Daoy (cell line): ENCODE data around the gene C12orf56. TPM values are rescaled to one million over a fixed set of nuclear protein-coding genes. Genes with fewer than 3 reads are reported as not detected.

ENCODE experiments used
- DNase-seq: peaks from one replicate; pipeline ENCODE4 v3.0.0-alpha.2; 2015; ENCODE audit warnings: low read depth
- total RNA-seq: library from RNA; depleted of rRNA; stranded (reverse); fragments of >200 nt; shearing (Covaris generic); gene quantifications from 2 replicates; pipeline ENCODE4 v1.2.3, GENCODE V29; 2014; rRNA removed

Gene C12orf56
- 0.06 TPM in 1 of 2 replicates, not detected in the other for total RNA-seq

DNA sequence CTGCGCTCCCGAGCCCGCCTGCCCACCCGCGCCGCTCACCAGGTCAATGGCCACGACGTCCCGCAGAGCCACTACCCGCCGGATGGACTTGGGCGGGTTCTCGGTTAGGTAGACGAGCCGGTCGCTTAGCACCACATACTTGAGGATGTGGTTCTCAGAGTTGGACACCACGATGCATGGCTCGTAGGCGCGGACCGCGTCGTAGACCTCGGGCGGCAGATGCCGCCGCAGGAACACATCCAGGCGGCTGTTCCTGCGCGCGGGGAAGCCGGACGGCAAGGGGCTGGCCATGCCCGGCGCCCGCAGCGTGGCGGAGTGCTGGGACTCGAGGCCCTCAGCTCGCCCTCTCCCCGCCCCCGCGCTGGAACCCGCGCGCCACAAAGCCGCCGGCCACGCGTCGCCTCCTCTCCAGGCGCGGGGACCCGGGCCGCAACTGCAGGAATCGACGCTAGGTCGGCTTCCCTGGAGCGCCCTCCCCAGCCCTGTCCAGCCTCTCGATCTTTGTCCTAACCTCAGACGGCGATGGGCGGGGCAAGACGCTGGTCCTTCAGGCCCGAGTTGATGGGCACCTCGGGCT is at the start of gene C12orf56:
TSS of gene C12orf56 (minus strand) at position 484 of the 577 bp plus-strand sequence. CDS start at position 291, 193 bp downstream.
- DNase-seq = peak; percentile 23

- DNase-seq = no peak
Observed at GRCh38 chr12:64440100-64440499, 49.5 kb upstream of the C12orf56 start.

DNA sequence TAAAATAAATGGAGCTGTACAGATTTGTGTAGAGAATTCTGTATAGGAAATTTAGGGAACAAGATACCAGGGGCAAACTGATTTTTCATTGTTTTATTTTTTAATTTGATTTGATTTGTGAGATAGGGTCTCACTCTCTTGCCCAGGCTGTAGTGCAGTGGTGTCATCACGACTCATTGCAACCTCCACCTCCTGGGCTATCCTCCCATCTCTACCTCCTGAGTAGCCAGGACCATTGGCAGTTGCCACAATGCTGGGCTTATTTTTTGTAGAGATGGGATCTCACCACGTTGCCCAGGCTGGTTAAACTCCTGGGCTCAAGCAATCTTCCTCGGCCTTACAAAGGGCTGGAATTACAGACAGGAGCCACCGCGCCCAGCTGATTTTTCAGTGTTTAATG is 43.4 kb upstream of the C12orf56 start:
- no peak for DNase-seq

- DNase-seq = no peak
Observed at GRCh38 chr12:64431791-64432190, 41.2 kb upstream of the C12orf56 start.

DNA sequence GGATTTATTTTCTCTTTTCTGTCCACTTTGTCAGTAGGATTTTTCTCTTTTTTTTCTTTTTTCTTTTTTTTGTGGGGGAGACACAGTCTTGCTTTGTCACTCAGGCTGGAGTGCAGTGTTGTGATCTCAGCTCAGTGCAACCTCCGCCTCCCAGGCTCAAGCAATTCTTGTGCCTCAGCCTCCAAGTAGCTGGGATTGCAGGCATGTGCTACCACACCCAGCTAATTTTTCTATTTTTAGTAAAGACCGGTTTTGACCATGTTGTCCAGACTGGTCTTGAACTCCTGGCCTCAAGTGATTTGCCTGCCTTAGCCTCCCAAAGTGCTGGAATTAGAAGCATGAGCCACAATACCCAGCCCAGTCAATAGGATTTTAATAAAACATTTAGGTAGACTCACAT is 40.3 kb upstream of the C12orf56 start:
- no peak for DNase-seq

- no peak for DNase-seq
Observed at GRCh38 chr12:64428956-64429355, 38.4 kb upstream of the C12orf56 start.

- no peak for DNase-seq
Observed at GRCh38 chr12:64427988-64428387, 37.4 kb upstream of the C12orf56 start.

- DNase-seq = no peak
Observed at GRCh38 chr12:64419696-64420095, 29.1 kb upstream of the C12orf56 start.

GRCh38 chr12:64418209-64418608 is 27.7 kb upstream of the C12orf56 start:
- no peak for DNase-seq

- no peak for DNase-seq
Observed at GRCh38 chr12:64413884-64414283, 23.3 kb upstream of the C12orf56 start.

DNA sequence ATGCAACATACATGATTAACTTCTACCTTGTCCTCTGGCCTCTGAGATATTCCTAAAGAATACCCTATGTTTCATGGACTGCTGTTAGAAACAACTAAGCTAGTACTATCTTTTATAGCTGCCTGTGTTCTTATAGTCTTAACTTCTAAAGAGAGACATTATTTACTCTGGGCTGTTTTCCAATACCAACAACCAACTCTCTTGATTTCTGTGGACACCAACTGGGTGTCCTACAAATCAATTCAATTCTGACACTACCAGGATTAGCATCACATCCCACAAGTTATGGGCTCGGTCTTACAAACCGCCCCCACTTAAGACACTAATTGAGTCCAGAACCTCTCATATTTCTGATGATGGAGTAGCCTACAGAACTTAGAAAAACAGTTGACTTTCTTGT is 21.9 kb upstream of the C12orf56 start:
- DNase-seq = no peak

- DNase-seq = no peak
Observed at GRCh38 chr12:64411427-64411826, 20.9 kb upstream of the C12orf56 start.

DNA sequence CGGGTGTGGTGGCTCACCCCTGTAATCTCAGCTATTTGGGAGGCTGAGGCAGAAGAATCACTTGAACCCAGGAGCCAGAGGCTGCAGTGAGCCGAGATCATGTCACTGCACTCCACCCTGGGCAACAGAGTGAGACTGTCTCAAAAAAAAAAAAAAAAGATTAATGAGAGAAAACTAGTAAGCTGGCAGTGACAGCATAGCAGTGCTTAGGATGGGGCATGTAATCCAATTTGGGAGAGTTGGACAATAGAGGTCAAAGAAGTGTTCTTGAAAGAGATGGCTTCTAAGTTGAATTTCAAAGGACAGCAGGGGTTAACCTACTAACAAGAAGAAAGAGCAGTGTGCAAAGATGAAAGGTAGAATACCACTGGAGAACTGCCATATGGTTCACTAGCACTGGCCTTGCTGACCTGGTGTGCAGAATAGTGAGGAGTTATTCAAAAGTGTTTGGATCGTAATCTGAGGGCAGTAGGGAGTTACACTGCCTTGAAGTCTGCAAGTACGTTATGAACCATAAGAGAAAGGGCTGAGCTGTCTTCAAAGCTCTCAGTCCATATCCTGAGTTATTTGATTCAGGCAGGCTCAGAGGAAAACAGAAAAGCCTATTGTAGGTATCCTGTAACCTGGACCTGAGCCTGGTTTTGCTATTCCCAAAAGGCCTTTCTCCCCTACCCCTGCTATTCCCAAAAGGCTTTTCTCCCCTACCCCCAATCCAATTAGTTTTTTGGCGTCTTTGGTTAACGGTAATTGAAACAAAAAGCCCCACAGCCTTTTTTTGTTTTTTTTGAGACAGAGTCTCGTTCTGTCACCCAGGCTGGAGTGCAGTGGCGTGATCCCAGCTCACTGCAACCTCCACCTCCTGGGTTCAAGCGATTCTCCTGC is 17.0 kb upstream of the C12orf56 start:
- DNase-seq = no peak

- peak; percentile 80 for DNase-seq
Observed at GRCh38 chr12:64404470-64405256, 14.1 kb upstream of the C12orf56 start.

DNA sequence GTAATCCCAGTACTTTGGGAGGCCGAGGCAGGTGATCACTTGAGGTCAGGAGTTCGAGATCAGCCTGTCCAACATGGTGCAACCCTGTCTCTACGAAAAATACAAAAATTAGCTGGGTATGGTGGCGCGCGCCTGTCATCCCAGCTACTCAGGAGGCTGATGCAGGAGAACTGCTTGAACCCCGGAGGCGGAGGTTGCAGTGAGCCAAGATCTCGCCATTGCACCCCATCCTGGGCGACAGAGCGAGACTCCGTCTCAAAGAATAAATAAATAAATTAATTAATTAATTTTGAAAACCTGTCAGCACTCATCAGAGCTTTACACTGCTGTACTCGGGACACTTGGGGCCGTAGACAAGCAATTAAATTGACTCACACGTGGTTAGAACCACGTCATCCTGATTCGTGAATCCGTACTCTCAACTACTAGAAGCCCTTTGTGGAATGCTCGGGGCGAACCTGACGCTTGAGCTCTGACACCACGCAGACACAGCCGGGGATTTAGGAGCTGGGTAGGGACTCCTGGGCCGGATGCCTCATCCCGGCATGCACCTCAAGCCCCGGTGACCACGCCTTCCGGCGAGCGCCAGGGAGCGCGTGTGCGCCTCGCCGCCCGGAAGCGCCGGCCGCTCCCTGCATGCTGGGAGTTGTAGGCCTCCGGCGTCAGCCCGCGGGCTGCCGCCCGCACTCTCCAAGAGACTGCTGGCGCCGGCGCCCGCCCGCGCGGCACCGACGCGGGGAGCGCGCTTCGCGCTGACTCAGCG is 13.3 kb upstream of the C12orf56 start, which contains the start of gene XPOT:
TSS of gene XPOT (plus strand) at position 686 of the 763 bp plus-strand sequence. CDS start 5,644 bp downstream, outside the sequence.
- DNase-seq = peak; percentile 99

GRCh38 chr12:64402181-64402580 is 11.6 kb upstream of the C12orf56 start:
- DNase-seq = no peak

GRCh38 chr12:64400041-64400440 is 9.5 kb upstream of the C12orf56 start:
- DNase-seq = no peak

- no peak for DNase-seq
Observed at GRCh38 chr12:64395739-64396138, 5.2 kb upstream of the C12orf56 start.

GRCh38 chr12:64392221-64392620 is 1.7 kb upstream of the C12orf56 start:
- peak; percentile 18 for DNase-seq

DNA sequence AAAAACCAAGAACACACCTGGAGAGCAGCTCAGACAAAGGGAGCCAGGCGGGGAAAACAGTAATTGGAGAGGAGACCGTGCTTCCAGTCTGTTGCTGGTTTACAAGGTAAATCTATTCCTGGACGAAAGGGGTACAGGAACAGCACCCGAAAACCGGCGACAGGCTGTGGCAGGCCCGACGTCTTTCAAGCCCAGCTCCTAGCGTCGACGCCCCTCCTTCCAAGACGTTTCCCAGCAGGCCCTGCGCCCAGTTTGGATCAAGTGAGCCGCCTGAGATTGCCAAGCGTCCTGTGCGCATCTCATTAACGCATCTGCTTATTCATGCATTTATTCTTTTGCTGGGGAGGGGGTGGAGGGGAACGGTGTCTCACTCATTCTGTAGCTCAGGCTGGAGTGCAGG is 1.4 kb downstream of the C12orf56 start:
- DNase-seq = no peak

GRCh38 chr12:64387197-64387816 is 3.3 kb downstream of the C12orf56 start:
- DNase-seq = no peak
